C1 segment of cervical spinal cord (tissue), 14 donors: Measurements from ENCODE around the gene ARID4B.
A peak's percentile ranks its signal among the peaks of the same experiment; 100 is the strongest.
"Not testable (repeated sequence)": the region's sequence is repeated elsewhere in the genome, so short reads cannot be mapped to it uniquely, and the experiment has no call there.

Source experiments
- DNase-seq, 14 donors: peaks; one replicate each; lab custom pipeline; 2025; lab: John Stamatoyannopoulos, UW

Gene ARID4B

DNA sequence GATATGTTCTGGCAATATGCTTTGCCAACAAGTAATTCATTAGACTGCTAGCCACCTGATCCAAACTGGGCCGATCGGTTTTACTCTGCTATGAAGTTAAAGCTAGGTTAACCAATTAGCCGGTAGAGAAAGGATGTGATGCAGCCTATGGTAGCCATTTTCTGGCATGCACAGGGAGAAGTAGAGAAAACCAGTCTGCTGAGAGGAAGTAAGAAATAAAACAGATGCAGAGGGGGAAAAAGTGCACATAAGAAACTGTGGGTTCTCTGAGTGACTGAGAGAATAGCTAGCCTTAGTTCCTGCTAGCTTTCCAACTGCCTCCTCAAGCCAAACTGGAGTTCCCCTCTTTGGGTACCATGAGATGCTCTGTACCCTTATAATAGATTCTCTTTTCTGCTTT is 52.8 kb downstream of the ARID4B start:
- DNase-seq: peak in 1 of 14 donors; percentile 3

DNA sequence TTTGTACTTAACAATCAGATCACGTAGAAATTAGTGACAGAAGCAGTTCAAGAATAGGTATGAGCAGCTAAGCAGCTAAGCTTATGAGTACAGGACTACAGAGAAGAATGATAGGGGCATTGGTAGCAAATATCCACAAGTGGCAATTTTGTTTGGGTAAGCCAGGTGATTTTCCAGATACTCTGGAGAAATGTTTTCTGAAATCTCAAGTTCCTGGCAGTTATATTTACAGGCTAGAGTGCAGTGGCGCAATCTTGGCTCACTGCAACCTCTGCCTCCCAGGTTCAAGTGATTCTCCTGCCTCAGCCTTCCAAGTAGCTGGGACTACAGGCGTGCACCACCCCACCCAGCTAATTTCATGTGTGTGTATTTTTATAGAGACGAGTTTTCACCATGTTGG is 55.1 kb downstream of the ARID4B start:
- DNase-seq: no peak

DNA sequence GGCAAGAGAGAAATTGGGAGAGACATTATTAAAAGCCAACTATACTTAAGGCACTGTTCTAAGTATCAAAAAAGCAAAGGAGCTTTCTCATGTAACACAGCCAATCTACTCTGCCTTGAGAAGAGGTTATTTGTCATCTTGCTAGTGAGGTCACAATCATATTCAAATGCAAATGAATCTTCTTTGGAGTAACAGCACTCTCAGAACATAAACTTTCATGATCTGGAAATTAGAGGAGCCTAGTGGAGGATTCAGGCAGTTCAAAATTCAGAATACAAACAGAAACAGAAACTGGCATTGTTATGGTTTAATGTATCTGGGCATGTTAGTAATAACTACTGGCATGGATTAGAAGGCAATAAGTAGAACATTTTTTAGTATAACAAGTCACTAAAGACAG is 57.4 kb downstream of the ARID4B start:
- peak in 1 of 14 donors; percentile 6 for DNase-seq

DNA sequence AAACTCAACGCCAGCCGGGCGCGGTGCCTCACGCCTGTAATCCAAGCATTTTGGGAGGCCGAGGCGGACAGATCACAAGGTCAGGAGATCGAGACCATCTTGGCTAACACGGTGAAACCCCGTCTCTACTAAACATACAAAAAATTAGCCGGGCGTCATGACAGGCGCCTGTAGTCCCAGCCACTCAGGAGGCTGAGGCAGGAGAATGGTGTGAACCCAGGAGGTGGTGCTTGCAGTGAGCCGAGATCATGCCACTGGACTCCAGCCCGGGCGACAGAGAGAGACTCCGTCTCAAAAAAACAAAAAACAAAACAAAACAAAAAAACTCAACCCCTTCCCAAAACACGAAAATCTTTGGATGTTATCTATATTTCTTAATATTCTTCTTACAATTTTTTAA is 58.0 kb downstream of the ARID4B start:
- DNase-seq: not testable (repeated sequence)

DNA sequence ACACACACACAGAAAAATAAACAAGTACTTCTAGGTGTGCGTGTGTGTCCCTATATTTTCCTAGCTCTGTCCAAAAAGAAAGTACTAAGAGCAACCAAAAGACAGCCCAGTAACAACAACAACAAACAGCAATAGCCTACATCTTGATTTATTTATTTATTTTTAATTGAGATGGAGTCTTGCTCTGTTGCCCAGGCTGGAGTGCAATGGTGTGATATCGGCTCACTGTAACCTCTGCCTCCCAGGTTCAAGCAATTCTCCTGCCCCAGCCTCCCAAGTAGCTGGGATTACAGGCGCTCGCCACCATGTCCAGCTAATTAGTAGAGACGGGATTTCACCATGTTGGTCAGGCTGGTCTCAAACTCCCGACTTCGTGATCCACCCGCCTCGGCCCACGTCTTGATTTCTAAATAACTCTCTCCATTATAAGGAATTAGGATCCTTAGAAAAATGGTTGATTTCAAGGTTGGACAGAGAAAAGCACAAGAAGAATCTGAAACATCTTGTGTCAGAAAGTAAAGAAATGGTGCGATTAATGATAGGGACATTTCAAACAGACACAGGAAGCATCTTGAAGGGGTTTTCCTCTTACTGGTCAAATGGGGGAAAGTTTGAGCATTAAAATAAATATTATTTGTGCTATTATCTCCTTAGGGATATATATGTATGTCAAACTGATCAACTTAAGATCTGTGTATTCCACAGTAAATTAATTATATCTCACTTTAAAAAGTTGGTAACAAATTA is 59.4 kb downstream of the ARID4B start:
- DNase-seq: no peak

DNA sequence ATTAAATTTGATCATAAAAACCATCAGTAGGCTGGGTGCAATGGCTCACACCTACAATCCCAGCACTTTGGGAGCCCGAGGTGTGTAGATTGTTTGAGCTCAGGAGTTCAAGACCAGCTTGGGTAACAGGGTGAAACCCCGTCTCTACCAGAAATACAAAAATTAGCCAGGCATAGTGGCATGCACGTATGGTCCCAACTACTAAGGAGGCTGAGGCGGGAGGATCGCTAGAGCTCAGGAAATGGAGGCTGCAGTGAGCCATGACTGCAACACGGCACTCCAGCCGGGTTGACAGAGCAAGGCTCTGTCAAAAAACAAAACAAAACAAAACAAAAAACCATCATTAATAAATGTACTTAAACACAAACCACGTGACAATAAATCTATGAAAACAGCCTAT is 61.0 kb downstream of the ARID4B start:
- no peak for DNase-seq

DNA sequence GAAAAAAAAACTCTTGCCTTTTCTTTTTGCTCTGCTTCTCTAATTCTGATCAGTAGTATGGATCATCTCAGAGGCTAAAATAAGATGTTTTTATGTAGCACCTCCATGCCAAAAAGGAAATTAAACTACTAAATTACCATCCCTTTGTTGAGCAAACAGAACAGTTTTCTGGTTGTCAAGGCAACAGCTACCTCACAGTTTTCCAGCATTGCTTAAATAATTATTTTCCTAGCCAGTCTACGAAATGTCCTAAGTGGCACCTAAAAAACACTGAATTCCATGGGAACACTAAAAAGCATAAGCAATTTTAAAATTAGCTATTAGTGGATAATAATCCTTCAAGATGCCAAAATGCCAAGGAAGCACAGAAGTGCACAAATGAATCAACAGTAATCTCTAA is 61.7 kb downstream of the ARID4B start:
- DNase-seq: no peak

DNA sequence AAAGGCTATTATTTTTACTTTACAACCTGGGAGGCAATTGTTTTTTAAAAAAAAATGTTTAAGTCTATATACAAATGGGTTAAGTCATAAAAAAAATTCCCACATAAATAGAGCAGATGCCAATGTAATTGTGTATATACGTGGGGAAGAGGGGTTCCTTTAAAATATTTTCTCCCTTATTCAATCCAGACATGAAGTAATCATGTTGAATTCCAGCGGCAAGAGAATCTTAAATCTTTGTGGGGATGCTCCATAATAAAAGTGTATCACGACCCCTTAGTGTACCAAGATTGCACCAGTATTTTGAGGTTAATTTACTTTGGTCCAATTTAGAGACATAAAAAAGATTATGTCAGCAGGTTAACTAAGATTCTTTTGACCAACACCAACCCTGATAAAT is 62.1 kb downstream of the ARID4B start:
- no peak for DNase-seq

DNA sequence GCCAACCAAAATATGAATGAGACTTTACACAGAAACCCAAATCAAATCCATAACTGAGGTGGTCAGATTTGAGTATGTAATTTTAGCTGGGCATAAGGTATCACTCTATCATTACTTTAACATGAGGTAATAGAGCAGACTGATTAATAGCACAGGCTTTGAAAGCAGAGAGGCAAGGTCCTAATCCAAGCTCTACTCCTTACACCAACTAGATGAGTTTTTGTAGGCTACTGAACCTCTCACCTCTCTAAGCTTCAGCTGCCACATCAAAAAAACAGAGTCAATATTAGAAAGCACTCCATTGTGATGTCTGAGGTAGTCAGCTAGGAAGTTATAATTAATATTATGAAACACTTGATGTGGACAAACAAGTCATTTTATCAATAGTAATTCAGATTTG is 63.7 kb downstream of the ARID4B start:
- DNase-seq: no peak

DNA sequence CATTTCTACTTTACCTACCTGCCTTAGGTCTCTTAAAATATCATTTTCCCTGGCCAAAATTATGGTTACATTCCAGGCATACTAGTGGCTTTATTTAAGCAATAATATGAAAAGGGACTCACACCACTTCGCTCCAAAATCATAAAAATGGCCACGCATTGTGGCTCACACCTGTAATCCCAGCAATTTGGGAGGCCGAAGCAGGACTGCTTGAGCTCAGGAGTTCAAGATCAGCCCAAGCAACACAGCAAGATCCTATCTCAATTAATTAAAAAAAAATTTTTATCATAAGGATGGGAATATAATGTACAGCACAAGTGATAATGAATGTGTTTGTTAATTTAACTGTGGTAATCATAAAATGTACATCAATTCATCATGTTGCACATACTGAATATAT is 65.4 kb downstream of the ARID4B start:
- DNase-seq: no peak

DNA sequence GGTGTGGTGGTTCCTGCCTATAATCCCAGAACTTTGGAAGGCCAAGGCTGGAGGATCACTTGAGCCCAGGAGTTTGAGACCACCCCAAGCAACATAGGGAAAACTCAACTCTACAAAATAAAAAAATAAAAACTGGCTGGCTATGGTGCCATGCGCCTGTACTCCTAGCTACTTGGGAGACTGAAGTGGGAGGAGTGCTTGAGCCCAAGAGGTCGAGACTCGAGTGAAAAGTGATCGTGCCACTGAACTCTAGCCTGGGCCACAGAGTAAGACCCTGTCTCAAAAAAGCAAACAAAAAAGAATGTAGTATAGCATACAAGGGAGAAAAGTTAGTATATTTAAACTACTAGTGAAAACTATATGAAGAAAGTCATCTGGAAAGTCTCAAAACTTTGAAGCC is 66.7 kb downstream of the ARID4B start:
- DNase-seq: no peak

DNA sequence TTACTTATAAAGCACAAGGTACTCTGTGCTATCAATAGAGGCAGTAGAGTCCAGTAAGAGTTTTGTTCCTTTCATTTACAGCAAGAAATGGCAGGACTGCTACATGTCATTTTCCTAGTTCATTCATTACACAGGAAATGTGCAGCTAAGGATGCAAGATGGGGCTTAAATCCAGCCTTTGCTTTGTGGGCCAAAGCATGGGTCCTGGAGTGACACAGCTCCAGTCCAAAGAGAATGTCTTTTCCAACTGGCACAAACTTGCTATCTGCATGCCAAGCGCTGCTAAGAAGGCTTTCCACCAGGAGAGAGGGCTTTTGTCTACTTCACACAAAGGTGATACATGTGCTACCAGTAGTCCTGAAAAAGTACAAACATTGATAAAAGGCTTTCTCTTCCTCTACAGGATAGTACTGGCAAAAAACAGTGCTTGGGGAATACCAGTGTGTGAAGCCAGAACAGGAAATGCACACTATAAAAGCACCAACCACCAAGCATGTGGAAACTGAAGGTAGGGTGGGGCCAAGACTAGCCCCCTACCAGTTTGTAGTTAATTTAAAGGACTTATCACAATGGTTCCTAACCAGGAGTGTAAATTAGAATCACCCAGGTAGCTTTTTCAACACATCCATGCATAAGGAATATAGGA is 68.7 kb downstream of the ARID4B start:
- peak in 1 of 14 donors; percentile 73 for DNase-seq

DNA sequence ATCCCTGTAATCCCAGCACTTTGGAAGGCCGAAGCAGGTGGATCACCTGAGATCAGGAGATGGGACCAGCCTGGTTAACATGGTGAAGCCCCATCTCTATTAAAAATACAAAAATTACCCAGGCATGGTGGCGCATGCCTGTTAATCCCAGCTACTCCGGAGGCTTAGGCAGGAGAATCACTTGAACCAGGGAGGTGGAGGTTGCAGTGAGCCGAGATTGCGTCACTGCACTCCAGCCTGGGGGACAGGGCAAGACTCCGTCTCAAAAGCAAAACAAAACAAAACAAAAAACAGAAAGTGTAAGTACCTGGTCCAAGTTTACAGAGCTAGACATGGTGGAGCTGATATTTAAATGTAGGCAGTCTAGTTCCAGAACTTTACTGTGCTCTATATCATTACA is 69.9 kb downstream of the ARID4B start:
- DNase-seq: not testable (repeated sequence)

DNA sequence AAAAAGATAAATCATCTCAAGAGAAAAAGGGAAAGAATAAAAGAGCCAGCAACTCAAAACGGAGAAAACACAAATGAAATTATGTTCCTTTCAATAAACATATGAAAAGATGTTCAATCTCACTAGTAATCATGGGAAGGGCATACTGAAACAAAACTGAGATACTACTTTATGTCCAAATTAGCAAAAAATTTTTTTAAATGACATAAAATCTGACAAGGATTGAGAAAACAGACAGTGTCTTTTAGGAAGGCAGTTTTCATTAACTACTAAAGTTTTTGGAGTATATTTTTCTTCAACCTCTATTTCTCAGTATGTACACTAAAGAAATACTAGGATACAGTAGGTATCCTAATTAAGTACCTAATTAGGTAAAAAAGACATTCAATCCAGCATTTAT is 73.3 kb downstream of the ARID4B start:
- DNase-seq: no peak

DNA sequence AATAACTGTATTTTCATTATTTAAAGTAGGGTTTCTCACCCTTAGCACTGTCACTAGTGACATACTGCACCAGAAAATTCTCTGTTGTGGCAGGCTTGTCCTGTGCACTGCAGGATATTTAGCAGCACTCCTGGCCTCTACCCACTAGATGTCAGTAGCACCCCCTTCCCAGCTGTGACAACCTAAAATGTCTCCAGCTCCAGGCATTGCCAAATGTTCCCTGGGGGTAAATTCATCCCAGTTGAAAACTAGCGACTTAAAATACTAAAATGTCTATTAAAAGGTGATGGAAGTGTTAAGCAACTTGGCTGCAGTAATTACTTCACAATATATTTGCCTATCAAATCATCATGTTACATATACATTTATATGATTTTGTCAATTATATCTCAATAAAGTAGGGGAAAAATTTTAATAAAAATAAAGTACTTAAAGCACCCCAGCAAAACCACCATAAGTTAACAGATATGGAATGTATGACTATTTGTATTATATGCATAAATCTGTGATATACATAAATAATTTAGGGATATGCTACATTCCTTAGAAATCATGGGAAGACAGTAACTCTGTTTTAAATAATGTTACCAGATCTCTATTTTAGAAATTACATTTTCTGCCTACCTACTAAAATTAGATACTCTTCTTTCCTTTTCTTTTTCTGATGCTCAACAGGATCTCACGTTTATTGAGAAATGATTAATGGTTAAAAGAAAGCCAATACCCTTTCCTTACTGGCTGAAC is 74.6 kb downstream of the ARID4B start:
- peak in 8 of 14 donors; percentile 10 to 61 (median 24) for DNase-seq

DNA sequence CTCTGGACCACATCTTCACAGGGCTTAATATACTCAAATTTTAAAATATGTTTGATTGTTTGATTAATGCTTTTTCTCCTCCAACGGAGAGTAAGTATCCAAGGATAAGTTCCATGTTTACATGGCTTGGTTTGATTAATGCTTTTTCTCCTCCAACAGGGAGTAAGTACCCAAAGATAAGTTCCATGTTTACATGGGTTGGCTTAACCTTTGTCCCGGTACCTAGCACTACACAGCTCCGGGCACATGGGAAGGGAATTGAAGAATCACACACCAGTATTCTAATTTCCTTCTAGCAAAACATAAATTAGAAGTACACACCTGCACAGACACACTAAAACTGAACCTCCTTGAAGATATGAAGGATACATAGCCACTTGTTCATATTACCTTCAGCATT is 77.5 kb downstream of the ARID4B start:
- no peak for DNase-seq

DNA sequence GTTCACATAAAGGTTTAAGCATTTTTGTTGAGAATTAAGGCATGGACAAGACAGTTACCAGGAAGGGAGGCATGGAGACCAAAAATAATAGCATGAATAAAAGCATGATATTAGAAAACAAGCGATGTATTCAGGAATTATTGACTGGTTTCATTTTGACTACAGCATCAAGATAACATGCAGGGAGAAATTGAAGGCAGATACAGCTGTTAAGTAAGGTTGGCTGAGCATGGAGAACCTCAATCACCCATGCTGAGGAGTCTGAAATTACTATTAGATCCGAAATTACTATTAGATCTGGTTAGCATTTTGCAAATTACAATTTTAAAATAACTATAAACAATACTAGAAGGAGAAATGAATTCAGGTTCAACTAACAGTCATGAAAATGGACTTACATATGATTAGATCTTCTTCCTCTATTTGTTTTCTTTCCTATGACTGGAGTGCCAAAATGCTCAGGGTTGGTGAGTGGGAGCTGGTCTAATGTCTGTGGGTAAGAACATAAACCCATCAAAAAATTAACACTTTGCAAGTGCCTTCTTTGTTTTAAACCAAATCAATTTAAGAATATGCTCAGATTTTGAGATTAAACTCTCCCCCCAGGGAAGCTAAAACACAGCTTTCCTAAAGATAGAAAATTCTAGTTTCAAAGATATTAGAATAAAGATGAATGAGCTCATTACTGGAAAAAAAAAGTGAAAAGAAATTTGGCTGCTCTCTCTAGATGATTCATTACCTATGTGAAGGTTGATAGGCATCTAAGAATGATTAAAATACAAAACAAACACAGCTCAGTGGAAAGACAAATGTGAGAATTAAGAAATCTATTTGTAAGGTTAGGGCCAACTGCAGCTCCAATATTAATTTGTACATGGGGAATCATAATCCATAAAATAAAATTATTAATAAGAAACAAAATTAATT is 81.7 kb downstream of the ARID4B start:
- DNase-seq: no peak

DNA sequence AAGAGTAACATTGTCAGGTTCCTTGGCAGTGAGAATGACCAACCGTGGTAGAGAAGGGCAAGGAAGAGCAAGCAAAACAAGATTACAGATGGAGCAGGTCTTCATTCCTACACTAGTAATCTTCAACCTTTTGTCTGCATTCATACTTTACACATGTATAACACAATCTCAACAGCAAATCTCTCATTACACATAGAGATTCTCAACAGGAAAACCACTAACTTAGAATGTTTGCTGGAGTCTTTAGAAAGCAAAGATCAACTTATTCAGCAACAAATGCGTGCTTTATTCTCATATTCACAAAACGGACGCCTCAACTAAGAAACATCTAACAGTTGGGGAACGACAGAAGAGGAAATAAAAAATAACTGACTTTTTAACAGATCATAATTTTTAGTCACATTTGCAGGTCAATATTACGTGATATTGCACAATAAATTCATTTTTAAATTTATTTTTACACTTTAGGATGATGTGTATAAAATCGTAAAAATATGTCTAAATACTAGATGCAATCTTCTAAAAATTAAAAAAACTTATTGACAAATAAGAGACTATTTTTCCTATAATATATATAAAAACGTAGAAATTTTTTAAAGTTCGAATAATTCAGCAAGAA is 82.9 kb downstream of the ARID4B start:
- no peak for DNase-seq

DNA sequence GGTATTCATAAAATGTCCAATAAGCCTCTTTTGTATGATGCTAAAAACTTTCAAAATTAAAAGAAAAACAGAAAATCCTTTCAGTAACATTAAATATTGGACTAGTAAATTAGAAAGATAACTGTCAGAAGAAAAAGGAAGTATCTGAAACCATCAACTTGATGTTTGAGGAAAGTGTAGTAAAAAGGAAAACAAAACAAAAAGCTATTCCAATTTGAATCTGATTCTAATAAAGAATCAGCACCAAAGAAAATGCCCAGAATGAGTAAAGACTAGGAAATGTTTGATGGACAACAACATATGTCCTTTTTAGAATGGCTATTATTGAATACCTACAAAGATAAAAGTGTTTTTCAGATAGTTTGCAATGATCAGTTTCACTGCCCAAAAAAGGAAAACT is 87.0 kb downstream of the ARID4B start:
- no peak for DNase-seq

DNA sequence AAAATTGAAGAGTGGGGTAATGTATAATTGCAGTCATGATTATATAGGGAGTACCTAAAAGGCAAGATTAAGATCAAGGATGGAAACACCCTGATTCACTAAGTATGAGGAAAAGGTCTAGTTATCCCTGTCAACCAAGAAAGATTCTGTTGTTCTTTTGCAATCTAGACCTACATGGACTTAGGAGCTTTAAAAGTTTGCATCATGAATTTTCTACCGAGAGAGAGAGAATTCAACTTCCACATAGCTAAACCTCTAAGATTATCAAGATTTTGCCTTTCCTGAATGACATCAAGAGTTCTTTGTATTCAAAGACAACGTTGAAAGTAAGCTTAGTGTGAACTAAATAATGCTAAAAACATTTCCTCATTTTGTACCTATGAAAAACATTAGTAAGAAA is 88.1 kb downstream of the ARID4B start:
- DNase-seq: no peak

DNA sequence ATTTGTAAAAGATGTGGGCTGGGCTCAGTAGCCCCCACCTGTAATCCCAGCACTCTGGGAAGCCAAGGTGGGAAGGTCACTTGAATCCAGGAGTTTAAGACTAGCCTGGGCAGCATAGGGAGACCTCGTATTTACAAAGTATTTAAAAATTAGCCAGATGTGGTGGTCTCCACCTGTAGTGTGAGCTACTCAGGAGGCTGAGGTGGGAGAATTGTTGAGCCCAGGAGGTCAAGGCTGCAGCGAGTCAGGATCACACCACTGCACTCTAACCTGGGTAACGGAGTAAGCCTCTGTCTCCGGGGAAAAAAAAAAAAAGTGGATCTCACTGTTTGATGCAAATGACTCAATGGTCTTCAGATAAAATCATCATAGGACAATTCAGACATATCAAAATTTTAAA is 89.4 kb downstream of the ARID4B start:
- DNase-seq: no peak
